Right atrium auricular region (tissue), 2 donors: Measurements from ENCODE around the gene SMAD6. TPM values are rescaled to one million over a fixed set of nuclear protein-coding genes. Genes with fewer than 3 reads are reported as not detected.
A peak's percentile ranks its signal among the peaks of the same experiment; 100 is the strongest.
"Not testable (repeated sequence)": the region's sequence is repeated elsewhere in the genome, so short reads cannot be mapped to it uniquely, and the experiment has no call there.

Experiments used
- DNase-seq: peaks from one replicate; pipeline ENCODE4 v3.0.0-alpha.2; 2019; ENCODE audit warnings: low spot score
- H3K27ac ChIP-seq, 2 donors: fragments of 200-600 bp; sonication (generic); 1 replicate in 1 of 2; 2 replicates in 1 of 2; pipeline ENCODE4 v1.5.1; 2016 to 2019
- H3K27me3 ChIP-seq, 2 donors: fragments of 200-600 bp; sonication (generic); one replicate each; pipeline versions ENCODE4 v1.5.1 to v1.6.0; 2017 to 2019
- H3K36me3 ChIP-seq: fragments of 200-600 bp; sonication (generic); one replicate; pipeline ENCODE4 v1.5.1; 2016
- H3K4me1 ChIP-seq, 2 donors: fragments of 200-600 bp; sonication (generic); one replicate each; pipeline versions ENCODE4 v1.5.1 to v1.6.0; 2017 to 2019
- H3K4me3 ChIP-seq, 2 donors: fragments of 200-600 bp; sonication (generic); 1 replicate in 1 of 2; 2 replicates in 1 of 2; pipeline ENCODE4 v1.5.1; 2017 to 2019; ENCODE audit warnings: mild to moderate bottlenecking in 1 of 2, moderate library complexity in 1 of 2
- H3K9me3 ChIP-seq, 2 donors: fragments of 200-600 bp; sonication (generic); one replicate each; pipeline ENCODE4 v1.5.1; 2019
- CTCF ChIP-seq, 2 donors: fragments of 200-600 bp; sonication (generic); IDR thresholded peaks; one replicate each; pipeline ENCODE4 v1.5.1; 2019; ENCODE audit warnings: antibody characterized with exemption in 2 of 2
- total RNA-seq, 2 donors: library from RNA; depleted of rRNA; stranded (reverse); fragments of >200 nt; gene quantifications; one replicate each; pipeline ENCODE4 v1.1.0, GENCODE V29; 2016

Gene SMAD6
- total RNA-seq, 2 donors from 2014 or later, result 20.8 to 104 TPM

DNA sequence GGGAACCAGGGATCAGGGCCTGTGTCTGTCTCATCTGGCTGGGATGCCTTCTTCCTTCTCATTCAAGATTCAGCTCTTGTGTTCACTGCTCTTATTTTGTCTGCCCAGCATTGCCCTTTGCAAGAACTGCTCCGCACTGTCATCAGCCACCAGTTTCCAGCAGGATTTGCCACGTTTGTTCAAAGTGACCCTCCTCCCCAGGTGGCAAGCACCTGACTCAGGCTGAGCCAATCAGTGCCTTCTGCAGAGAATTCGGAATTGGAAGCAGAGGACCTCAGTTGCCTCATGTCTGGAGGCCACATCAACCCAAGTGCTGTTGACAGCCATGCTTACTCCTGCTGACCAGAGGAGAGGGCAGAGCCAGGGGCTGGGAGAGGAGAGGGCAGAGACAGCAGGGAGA is 124.5 kb downstream of the SMAD6 start:
- no peak for TF ChIP-seq CTCF (IDR thresholded peaks at IDR 0.05)
- peaks cover 0 to 13% of the 10 kb centered on the region in 2 donors for H3K4me1 ChIP-seq
- no peaks in the 10 kb centered on the region for H3K36me3 ChIP-seq
- H3K27ac ChIP-seq, result no peak overlapping the region
- no peaks in the 10 kb centered on the region for H3K27me3 ChIP-seq
- no peak for DNase-seq
- no peaks in the 10 kb centered on the region for H3K9me3 ChIP-seq
- no peak overlapping the region for H3K4me3 ChIP-seq

- no peak overlapping the region for H3K27ac ChIP-seq
- TF ChIP-seq CTCF (IDR thresholded peaks at IDR 0.05), result no peak
- peaks cover 0 to 13% of the 10 kb centered on the region in 2 donors for H3K4me1 ChIP-seq
- DNase-seq, result no peak
- no peak overlapping the region for H3K4me3 ChIP-seq
- no peaks in the 10 kb centered on the region for H3K27me3 ChIP-seq
- no peaks in the 10 kb centered on the region for H3K9me3 ChIP-seq
- H3K36me3 ChIP-seq, result no peaks in the 10 kb centered on the region
Measured at GRCh38 chr15:66827039-66827697, 125.1 kb downstream of the SMAD6 start.

GRCh38 chr15:66827698-66828055 is 125.6 kb downstream of the SMAD6 start:
- Histone ChIP-seq H3K4me1 (peaks cover 0 to 13% of the 10 kb centered on the region in 2 donors), H3K36me3 (no peaks in the 10 kb centered on the region), H3K27ac (no peak overlapping the region), H3K27me3 (no peaks in the 10 kb centered on the region), H3K9me3 (no peaks in the 10 kb centered on the region), H3K4me3 (no peak overlapping the region)
- DNase-seq, result no peak
- no peak for TF ChIP-seq CTCF (IDR thresholded peaks at IDR 0.05)

DNA sequence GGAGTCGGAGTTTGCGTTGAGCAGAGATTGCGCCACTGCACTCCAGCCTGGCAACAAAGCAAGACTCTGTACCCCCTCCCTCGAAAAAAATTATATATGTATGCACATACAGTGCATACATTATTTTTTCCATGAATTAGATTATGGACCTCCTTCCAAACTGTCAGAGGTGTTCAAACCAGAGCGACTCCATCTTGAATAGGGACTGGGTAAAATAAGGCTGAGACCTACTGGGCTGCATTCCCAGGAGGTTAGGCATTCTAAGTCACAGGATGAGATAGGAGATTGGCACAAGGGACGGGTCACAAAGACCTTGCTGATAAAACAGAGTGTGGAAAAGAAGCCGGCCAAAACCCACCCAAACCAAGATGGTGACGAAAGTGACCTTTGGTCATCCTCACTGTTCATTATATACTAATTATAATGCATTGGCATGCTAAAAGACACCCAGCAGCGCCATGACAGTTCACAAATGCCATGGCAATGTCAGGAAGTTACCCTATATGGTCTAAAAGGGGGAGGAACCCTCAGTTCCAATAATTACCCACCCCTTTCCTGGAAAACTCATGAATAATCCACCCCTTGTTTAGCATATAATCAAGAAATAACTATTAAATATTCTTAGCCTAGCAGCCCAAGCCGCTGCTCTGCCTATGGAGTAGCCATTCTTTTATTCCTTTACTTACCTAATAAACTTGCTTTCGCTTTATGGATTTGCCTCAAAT is 126.9 kb downstream of the SMAD6 start:
- H3K36me3 ChIP-seq, DNase-seq, H3K4me3 ChIP-seq, H3K9me3 ChIP-seq, H3K27me3 ChIP-seq: not testable (repeated sequence)
- peak overlapping the region in 1 of 2 donors; percentile 71 for H3K27ac ChIP-seq
- H3K4me1 ChIP-seq, result peaks cover 0 to 13% of the 10 kb centered on the region in 2 donors

GRCh38 chr15:66829551-66830121 is 127.6 kb downstream of the SMAD6 start:
- Histone ChIP-seq H3K27me3 (no peaks in the 10 kb centered on the region), H3K4me3 (no peak overlapping the region), H3K9me3 (no peaks in the 10 kb centered on the region), H3K36me3 (no peaks in the 10 kb centered on the region), H3K4me1 (peaks cover 0 to 16% of the 10 kb centered on the region in 2 donors), H3K27ac (peak overlapping the region; percentile 48 to 71)
- TF ChIP-seq CTCF (IDR thresholded peaks at IDR 0.05), result no peak
- DNase-seq, result no peak

GRCh38 chr15:66830358-66830757 is 128.3 kb downstream of the SMAD6 start:
- no peak for DNase-seq
- Histone ChIP-seq H3K36me3 (no peaks in the 10 kb centered on the region), H3K27ac (peak overlapping the region; percentile 48 to 71), H3K4me1 (peaks cover 0 to 22% of the 10 kb centered on the region in 2 donors), H3K9me3 (no peaks in the 10 kb centered on the region), H3K4me3 (no peak overlapping the region), H3K27me3 (no peaks in the 10 kb centered on the region)
- no peak for TF ChIP-seq CTCF (IDR thresholded peaks at IDR 0.05)
